Measurements from ENCODE around the gene SREBF2.

Gene SREBF2

DNA sequence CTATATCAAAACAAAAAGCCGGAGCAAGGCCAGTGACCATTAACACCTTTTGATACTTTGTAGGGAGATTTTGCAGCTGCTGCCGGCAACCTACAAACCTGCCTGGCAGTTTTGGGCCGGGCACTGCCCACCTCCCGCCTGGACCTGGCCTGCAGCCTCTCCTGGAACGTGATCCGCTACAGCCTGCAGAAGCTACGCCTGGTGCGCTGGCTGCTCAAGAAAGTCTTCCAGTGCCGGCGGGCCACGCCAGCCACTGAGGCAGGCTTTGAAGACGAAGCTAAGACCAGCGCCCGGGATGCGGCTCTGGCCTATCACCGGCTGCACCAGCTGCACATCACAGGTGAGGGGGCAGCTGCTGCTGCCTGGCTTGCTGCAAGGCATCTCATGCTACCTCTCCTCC, 47.7 kb downstream of the SREBF2 start:
- DNase-seq, result no peak

GRCh38 chr22:41883400-41883799, 50.5 kb downstream of the SREBF2 start:
- DNase-seq, result no peak

GRCh38 chr22:41885116-41885515, 52.2 kb downstream of the SREBF2 start:
- DNase-seq, result no peak

GRCh38 chr22:41885516-41885915, 52.6 kb downstream of the SREBF2 start:
- DNase-seq, result no peak

DNA sequence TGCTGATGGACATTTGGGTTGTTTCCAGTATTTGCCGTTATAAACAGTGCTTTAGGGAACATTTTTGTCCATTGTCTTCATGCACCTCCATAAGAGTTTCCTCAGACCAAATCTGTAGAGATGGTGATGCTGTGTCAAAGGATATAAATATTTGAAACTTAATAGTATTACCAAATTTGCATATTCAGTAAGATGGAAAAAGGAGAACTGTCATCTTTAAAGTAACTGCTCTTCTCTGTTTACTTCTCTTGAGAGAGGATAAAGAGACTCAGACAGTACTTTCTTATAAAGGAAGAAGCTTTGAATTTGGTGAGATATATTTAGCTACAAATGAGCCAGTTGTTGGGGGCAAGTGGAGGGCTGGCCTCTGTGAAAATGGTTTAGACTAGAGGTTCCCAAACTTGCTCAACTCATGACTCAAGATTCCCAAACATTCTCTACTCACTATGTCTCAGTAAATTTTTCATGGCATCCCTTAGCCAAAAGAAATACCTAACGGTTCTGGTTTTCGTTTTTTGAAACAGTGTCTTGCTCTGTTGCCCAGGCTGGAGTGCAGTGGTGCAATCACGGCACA, 55.8 kb downstream of the SREBF2 start:
- DNase-seq, result no peak

DNA sequence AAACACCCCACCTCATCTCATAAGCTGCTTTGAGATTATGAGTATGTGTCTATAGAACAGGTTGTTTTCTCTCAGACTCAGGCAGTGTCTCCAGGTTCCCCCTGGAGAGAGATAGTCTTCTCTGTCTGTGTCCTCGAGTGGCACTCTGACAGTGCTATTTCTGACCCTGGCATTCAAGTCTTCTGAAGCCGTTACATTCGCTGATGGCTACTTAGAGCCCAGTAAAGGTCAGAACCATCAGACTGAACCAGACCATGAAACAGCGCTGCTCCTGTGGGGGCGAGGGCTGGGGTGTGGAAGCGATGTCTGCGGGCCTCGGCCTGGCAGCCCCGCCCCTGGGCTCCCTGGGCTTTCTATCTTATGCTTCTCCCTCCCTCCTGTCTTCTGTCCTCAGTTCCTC, 58.5 kb downstream of the SREBF2 start:
- no peak for DNase-seq

DNA sequence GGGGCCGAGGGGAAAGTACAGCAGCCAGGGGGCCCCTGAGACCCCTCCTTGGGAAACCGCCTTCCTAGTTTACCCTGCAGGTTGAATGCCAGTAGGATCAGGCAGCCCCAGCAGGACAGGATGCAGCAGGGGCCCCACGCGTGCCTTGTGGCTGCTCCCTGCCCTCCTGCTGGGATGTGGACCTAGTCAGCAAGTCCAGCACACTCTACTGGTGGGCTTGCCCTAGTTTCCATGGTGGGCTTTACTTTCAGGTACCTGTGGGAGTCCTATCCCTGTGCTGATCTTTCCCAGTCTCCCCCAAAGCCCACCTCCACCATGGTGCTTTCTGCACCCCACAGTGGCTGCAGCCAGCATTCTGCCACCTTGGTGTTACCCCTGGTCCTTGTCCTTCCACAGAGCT, 59.8 kb downstream of the SREBF2 start:
- no peak for DNase-seq

GRCh38 chr22:41893591-41894375, 60.9 kb downstream of the SREBF2 start:
- no peak for DNase-seq

DNA sequence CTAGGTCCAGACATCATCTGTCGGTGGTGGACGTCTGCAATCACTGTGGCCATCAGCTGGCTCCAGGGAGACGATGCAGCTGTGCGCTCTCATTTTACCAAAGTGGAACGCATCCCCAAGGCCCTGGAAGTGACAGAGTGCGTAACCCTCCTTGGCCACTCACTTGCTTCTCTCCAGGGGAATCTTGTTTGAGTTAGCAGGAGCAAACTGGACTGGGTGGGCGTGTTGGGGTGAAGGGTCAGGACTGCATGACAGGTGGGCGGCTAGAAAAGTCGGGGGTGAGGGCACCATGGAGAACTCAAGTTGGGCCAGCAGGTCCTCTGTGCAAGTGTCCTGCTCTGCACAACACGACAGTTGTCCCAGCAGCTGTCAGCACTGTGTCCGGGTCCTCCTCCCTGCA, 65.7 kb downstream of the SREBF2 start:
- no peak for DNase-seq

GRCh38 chr22:41899110-41899509, 66.2 kb downstream of the SREBF2 start:
- DNase-seq, result no peak

- DNase-seq, result no peak
These were observed 67.2 kb downstream of the SREBF2 start for GRCh38 chr22:41899992-41900651.

DNA sequence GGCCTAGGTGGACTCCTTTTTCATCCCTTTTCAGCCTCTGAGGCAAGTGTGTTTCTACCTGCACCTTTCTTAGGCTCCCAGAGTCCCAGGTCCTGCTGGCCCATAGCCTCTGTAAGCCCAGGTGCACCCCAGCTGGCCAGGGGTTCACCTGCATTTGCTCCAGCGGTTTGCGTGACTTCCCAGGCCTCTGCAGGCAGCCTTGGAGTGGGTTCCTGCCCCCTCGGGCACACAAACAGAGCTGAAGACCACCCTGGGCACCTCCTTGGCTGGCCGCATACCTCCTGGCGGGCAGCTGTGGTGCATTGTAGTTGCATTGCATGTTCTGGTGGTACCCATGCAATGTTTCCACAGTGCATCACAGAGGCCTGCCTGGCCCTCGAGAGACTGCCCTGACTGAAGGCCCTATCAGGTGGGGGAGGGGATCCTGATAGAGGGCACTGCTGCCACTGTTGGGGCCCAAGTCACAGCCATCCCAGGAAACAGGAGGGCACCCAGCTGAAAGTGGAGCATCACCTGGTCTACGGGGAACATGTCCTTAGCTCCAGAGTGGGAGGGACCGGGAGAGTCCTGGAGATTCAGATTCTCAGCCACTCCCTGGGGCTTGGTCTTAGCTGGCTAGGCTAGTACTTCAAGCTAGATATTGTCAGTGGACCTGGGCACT, 67.9 kb downstream of the SREBF2 start:
- no peak for DNase-seq

GRCh38 chr22:41902016-41902415, 69.1 kb downstream of the SREBF2 start:
- DNase-seq, result no peak

DNA sequence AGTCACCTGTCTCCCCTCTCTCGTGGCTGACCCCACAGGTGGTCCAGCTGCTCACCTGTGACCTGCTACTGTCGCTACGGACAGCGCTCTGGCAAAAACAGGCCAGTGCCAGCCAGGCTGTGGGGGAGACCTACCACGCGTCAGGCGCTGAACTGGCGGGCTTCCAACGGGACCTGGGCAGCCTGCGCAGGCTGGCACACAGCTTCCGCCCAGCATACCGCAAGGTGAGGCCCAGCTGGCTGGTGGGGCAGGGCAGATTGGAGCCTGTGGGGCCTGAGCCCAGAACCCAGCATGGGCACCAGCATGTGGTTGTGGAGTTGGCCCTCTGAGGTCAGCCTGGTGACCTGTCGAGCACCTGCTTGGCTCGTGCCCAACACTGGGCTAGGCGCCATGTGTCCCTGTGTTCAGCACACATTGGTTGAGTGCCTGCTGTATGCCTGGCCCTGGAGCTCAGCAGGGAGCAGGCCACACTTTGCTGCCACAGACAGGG, 70.1 kb downstream of the SREBF2 start:
- DNase-seq, result no peak

DNA sequence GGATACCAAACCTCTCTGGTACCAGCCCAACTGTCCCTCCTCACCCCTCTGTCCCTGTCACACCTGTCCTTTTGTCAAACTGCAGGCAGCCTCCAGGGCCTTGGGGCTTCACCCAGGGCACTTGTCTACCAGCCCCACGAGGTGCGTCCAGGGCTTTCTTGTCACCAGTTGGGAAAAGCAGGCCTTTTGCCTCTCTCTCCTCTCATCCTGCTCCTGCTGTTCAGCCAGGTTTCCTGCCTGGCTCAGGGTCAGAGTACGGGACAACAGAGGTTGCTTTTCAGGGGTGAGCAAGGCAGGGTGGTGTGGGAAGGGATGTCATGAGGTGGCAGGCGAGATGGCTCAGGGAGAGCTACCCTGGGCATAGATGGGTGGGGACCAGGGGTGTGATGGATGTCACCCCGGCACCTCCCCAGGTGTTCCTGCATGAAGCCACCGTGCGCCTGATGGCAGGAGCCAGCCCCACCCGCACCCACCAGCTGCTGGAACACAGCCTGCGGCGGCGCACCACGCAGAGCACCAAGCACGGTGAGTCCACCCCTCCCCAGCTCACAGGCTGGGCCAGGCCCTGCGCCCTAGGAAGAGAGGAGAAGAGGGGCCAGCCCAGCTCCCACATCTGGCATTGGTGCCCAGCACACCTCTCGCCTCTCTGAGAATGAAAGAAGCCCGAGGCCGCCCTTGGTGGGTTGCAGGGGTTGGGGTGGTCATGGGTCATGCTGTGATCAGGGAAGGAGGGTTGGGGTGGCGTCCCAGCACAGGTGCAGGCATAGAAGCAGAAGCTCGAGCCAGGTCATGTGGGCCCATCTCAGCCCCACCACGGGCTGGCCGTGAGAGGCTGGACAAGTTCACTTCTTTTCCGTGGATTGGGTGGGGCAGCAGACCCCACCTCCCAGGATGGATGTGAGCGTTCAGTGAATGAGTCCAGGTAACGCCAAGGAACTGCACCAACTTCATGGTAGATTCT, 71.8 kb downstream of the SREBF2 start:
- no peak for DNase-seq

DNA sequence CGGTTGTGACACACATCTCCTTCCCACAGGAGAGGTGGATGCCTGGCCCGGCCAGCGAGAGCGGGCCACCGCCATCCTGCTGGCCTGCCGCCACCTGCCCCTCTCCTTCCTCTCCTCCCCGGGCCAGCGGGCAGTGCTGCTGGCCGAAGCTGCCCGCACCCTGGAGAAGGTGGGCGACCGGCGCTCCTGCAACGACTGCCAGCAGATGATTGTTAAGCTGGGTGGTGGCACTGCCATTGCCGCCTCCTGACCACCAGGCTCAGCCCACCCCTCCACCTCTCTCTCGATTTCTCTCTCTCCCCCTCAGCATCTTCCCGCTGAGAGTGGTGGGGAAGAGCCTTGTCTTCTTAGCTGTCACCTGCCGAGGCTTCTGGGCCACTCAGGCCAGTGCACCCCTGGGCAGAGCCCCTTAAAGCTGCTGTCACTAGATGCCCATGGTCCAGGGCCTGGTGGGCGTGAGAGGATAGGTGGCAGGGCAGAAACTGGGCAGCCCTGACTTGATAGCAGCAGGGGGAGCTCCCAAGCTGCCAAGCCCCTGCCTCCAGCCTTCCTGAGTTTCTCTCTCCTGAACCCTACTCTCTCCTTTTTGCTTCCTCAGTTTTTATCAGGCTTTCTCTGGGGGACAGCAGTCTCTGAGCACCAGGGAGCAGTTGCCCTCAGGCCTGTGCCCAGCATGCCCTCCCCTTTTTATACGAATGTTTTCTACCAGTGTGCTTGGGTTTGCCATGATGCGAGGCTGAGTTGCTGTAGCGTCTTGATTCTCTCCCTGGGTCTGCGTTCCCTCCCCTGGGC, 72.7 kb downstream of the SREBF2 start:
- no peak for DNase-seq

GRCh38 chr22:41906822-41907221, 73.9 kb downstream of the SREBF2 start:
- no peak for DNase-seq

- DNase-seq, result no peak
These were observed 74.8 kb downstream of the SREBF2 start for GRCh38 chr22:41907436-41908401.

- DNase-seq, result no peak
These were observed 75.8 kb downstream of the SREBF2 start for GRCh38 chr22:41908411-41909309.

Measured in EL (cell line).